Measurements from ENCODE around the gene MEOX2.

DNA sequence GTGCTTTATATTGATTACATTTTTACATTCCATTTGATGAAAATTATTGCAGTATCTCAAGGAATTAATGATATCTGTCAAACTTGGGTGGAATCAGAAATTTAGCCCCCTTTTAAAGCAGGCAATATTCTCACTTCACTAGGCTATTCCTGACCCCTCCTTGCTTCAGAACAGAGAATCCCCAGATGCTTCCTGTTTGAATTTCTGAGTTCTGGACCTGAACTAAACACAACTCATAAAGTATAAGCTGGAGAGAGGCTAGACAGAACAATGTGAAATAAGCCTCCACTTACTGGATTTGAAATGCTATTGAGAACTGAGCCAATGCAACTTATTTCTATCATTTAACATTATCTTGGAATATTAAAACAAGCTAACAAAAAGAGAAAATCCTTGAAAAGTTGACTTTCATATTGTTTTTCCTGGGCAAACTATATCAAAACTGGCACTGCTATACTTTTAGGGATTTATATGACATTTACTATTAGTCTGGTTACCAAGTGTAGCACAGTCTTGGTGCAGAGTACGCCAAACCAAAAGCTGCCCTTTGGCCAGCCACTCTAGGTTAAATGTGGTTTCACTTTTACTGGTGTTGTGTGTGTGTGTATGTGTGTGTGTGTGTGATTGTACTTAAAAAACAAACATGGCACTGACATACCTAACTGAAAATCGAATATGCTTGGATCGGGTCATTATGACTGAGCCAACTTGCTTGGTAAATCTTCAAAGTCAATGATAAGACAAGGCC lies 105.7 kb downstream of the MEOX2 start:
- TF ChIP-seq CTCF (IDR thresholded peaks at IDR 0.05) = no peak
- TF ChIP-seq POLR2A (IDR thresholded peaks at IDR 0.05) = no peak

All from Peyer's patch (tissue), 4 donors.